HG03064 (cell line): ENCODE results near the gene NR2C2.
"Not testable (repeated sequence)": the region's sequence is repeated elsewhere in the genome, so short reads cannot be mapped to it uniquely, and the experiment has no call there.

Experiments
- ATAC-seq: cut with Tn5 transposase; IDR thresholded peaks from one replicate; pipeline ENCODE4 v1.9.1; 2021; ENCODE audit warnings: low read depth; ENCODE audit not compliant: unreplicated experiment

The NR2C2 gene

GRCh38 chr3:14957153-14957552 is 9.8 kb downstream of the NR2C2 start:
- ATAC-seq, result no peak

GRCh38 chr3:14957925-14958324 is 10.5 kb downstream of the NR2C2 start:
- no peak for ATAC-seq

- ATAC-seq, result no peak
Measured at GRCh38 chr3:14959359-14959943, 12.1 kb downstream of the NR2C2 start.

GRCh38 chr3:14962762-14963161 is 15.4 kb downstream of the NR2C2 start:
- ATAC-seq, result no peak

GRCh38 chr3:14967285-14967684 is 19.9 kb downstream of the NR2C2 start:
- ATAC-seq, result no peak

GRCh38 chr3:14969671-14970070 is 22.3 kb downstream of the NR2C2 start:
- ATAC-seq, result no peak

GRCh38 chr3:14976317-14976716 is 28.9 kb downstream of the NR2C2 start:
- no peak for ATAC-seq

GRCh38 chr3:14980689-14981088 is 33.3 kb downstream of the NR2C2 start:
- no peak for ATAC-seq

GRCh38 chr3:14984581-14985113 is 37.3 kb downstream of the NR2C2 start:
- ATAC-seq, result no peak

GRCh38 chr3:14988988-14989394 is 41.6 kb downstream of the NR2C2 start:
- peak; percentile 99 for ATAC-seq

- no peak for ATAC-seq
Measured at GRCh38 chr3:14989943-14990779, 42.8 kb downstream of the NR2C2 start.

- ATAC-seq, result no peak
Measured at GRCh38 chr3:14990780-14991148, 43.4 kb downstream of the NR2C2 start.

GRCh38 chr3:14991151-14991742 is 43.9 kb downstream of the NR2C2 start:
- ATAC-seq, result no peak

GRCh38 chr3:14991818-14992612 is 44.6 kb downstream of the NR2C2 start:
- no peak for ATAC-seq

- no peak for ATAC-seq
Measured at GRCh38 chr3:14997941-14998340, 50.6 kb downstream of the NR2C2 start.

GRCh38 chr3:14999182-14999581 is 51.8 kb downstream of the NR2C2 start:
- ATAC-seq, result not testable (repeated sequence)

- ATAC-seq, result no peak
Measured at GRCh38 chr3:15007681-15008141, 60.3 kb downstream of the NR2C2 start.

GRCh38 chr3:15009167-15009566 is 61.8 kb downstream of the NR2C2 start:
- ATAC-seq, result no peak

- ATAC-seq, result no peak
Measured at GRCh38 chr3:15010664-15011063, 63.3 kb downstream of the NR2C2 start.

GRCh38 chr3:15011174-15011573 is 63.8 kb downstream of the NR2C2 start:
- no peak for ATAC-seq
